GM23338 (cell line): Measurements from ENCODE around the gene XRCC5. TPM values are rescaled to one million over a fixed set of nuclear protein-coding genes. Genes with fewer than 3 reads are reported as not detected.

Source experiments
- ATAC-seq: fragments of 200-7000 bp; cut with Tn5 transposase; 3 replicates; pipeline ENCODE4 v1.9.1; 2020
- DNase-seq: peaks from one replicate; pipeline ENCODE4 v3.0.0-alpha.2; 2015; ENCODE audit warnings: low spot score
- H2AFZ ChIP-seq: fragments of 200-600 bp; sonication (generic); 2 replicates; pipeline ENCODE4 v1.8.0; 2016; ENCODE audit warnings: antibody characterized with exemption, mild to moderate bottlenecking, moderate library complexity
- H3F3A ChIP-seq: fragments of 200-600 bp; sonication (generic); replicated peaks from 2 replicates; pipeline ENCODE4 v1.8.0; 2017; ENCODE audit warnings: antibody characterized with exemption, mixed run types, low read depth
- H3K27ac ChIP-seq: fragments of 200-600 bp; sonication (generic); 2 replicates; pipeline ENCODE4 v1.6.1; 2016; ENCODE audit warnings: low read depth
- H3K27me3 ChIP-seq: fragments of 200-600 bp; sonication (generic); 2 replicates; pipeline ENCODE4 v1.8.0; 2016; ENCODE audit warnings: mild to moderate bottlenecking, mixed run types, moderate library complexity; ENCODE audit not compliant: insufficient read depth
- H3K36me3 ChIP-seq: fragments of 200-600 bp; sonication (generic); 2 replicates; pipeline ENCODE4 v1.8.0; 2016; ENCODE audit warnings: mild to moderate bottlenecking; ENCODE audit not compliant: insufficient read depth
- H3K4me1 ChIP-seq: fragments of 200-600 bp; sonication (generic); 2 replicates; pipeline ENCODE4 v1.8.0; 2016; ENCODE audit warnings: mild to moderate bottlenecking, moderate library complexity; ENCODE audit not compliant: insufficient read depth
- H3K4me2 ChIP-seq: fragments of 200-600 bp; sonication (generic); 2 replicates; pipeline ENCODE4 v1.7.1; 2017; ENCODE audit warnings: mixed run types
- H3K4me3 ChIP-seq: fragments of 200-600 bp; sonication (generic); 2 replicates; pipeline ENCODE4 v1.6.1; 2016; ENCODE audit warnings: mixed run types
- H3K79me2 ChIP-seq: fragments of 200-600 bp; sonication (generic); replicated peaks from 2 replicates; pipeline ENCODE4 v1.8.0; 2017; ENCODE audit warnings: mild to moderate bottlenecking; ENCODE audit not compliant: insufficient read depth
- H3K9me2 ChIP-seq: fragments of 200-600 bp; sonication (generic); 2 replicates; pipeline ENCODE4 v1.8.0; 2017; ENCODE audit not compliant: insufficient read depth
- H4K20me1 ChIP-seq: fragments of 200-600 bp; sonication (generic); replicated peaks from 2 replicates; pipeline ENCODE4 v1.8.0; 2017; ENCODE audit warnings: mild to moderate bottlenecking; ENCODE audit not compliant: insufficient read depth
- H3K27ac Mint-ChIP-seq: 2 replicates; pipeline ENCODE4 v1.8.0; 2020; ENCODE audit warnings: inconsistent platforms, mild to moderate bottlenecking, moderate library complexity, mixed read lengths
- H3K27me3 Mint-ChIP-seq: 3 replicates; pipeline ENCODE4 v1.8.0; 2022; ENCODE audit warnings: low read depth, mild to moderate bottlenecking, moderate library complexity, mixed read lengths, inconsistent platforms; ENCODE audit not compliant: insufficient read depth, poor library complexity
- H3K36me3 Mint-ChIP-seq: 3 replicates; pipeline ENCODE4 v1.8.0; 2021; ENCODE audit warnings: low read depth, mild to moderate bottlenecking, inconsistent platforms, moderate library complexity, mixed read lengths
- H3K4me1 Mint-ChIP-seq: 3 replicates; pipeline ENCODE4 v1.8.0; 2020; ENCODE audit warnings: mild to moderate bottlenecking, inconsistent platforms, mixed read lengths
- H3K4me3 Mint-ChIP-seq: 3 replicates; pipeline ENCODE4 v1.8.0; 2021; ENCODE audit warnings: moderate library complexity, mild to moderate bottlenecking, inconsistent platforms, mixed read lengths
- H3K9me3 Mint-ChIP-seq: 3 replicates; pipeline ENCODE4 v1.8.0; 2020; ENCODE audit warnings: moderate library complexity, mild to moderate bottlenecking, inconsistent platforms, mixed read lengths
- polyA plus RNA-seq: library from polyadenylated mRNA; unstranded; fragments of >200 nt; fragmentation: Nextera tagmentation; extraction: Ambion mirVana; gene quantifications from 2 replicates; pipeline ENCODE4 v1.2.1, GENCODE V29; 2016
- total RNA-seq: library from RNA; depleted of rRNA; stranded (reverse); fragments of >200 nt; shearing (Covaris generic); gene quantifications from 2 replicates; pipeline ENCODE4 v1.2.3, GENCODE V29; 2014; rRNA removed
- TF ChIP-seq, protein P1 (sequence below): fragments of 250-450 bp; sonication (Bioruptor Pico); IDR thresholded peaks from 2 replicates; pipeline ENCODE4 v1.5.0; 2020; ENCODE audit warnings: mild to moderate bottlenecking, moderate library complexity
- TF ChIP-seq, protein P2 (sequence below), 2 experiments: fragments of 200-600 bp in 1 of 2; sonication (generic) in 1 of 2; conservative IDR thresholded peaks; 2 replicates each; pipeline versions ENCODE4 v1.5.1 to v1.6.1; 2016 to 2017; ENCODE audit warnings: antibody characterized with exemption in 2 of 2, low read depth in 2 of 2, mild to moderate bottlenecking in 2 of 2, moderate library complexity in 1 of 2

The XRCC5 gene
- total and polyA plus RNA-seq, 2 experiments from 2014 or later, result 499 to 524 TPM

DNA sequence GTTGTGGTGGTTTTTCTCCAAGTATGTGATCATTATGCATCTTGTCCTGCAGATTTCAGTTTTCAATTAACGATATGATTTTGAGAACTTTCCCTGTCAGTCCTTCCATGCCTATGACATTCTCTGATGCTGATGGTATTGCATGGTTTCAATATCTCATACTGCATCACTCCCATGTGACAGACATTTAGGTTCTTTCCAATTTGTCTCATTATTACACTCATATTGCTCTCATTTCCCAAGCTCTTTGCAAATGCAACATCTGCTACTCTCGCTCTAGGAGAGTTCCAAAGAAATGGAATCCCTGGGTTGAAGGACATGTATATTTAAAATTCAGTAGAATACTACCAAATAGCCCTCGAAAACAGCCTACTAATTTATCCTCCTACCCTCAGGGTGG, 137.6 kb downstream of the XRCC5 start:
- Histone ChIP-seq H2AFZ (no peak overlapping the region), H3K4me1 (peaks cover 12% of the 10 kb centered on the region), H3K9me2 (no peaks in the 10 kb centered on the region), H3F3A (no peaks in the 10 kb centered on the region), H3K27me3 (no peaks in the 10 kb centered on the region), H3K36me3 (no peaks in the 10 kb centered on the region), H3K4me2 (no peak overlapping the region), H3K27ac (no peak overlapping the region), H3K79me2 (no peaks in the 10 kb centered on the region), H3K4me3 (no peak overlapping the region), H4K20me1 (no peaks in the 10 kb centered on the region)
- H3K27me3 Mint-ChIP-seq, result peaks cover 4% of the 10 kb centered on the region
- no peak overlapping the region for H3K27ac Mint-ChIP-seq
- H3K4me1 Mint-ChIP-seq, result peaks cover 16% of the 10 kb centered on the region
- H3K9me3 Mint-ChIP-seq, result no peaks in the 10 kb centered on the region
- DNase-seq, result no peak
- no peak overlapping the region for H3K4me3 Mint-ChIP-seq
- no peaks in the 10 kb centered on the region for H3K36me3 Mint-ChIP-seq
- TF ChIP-seq, protein P1, sequence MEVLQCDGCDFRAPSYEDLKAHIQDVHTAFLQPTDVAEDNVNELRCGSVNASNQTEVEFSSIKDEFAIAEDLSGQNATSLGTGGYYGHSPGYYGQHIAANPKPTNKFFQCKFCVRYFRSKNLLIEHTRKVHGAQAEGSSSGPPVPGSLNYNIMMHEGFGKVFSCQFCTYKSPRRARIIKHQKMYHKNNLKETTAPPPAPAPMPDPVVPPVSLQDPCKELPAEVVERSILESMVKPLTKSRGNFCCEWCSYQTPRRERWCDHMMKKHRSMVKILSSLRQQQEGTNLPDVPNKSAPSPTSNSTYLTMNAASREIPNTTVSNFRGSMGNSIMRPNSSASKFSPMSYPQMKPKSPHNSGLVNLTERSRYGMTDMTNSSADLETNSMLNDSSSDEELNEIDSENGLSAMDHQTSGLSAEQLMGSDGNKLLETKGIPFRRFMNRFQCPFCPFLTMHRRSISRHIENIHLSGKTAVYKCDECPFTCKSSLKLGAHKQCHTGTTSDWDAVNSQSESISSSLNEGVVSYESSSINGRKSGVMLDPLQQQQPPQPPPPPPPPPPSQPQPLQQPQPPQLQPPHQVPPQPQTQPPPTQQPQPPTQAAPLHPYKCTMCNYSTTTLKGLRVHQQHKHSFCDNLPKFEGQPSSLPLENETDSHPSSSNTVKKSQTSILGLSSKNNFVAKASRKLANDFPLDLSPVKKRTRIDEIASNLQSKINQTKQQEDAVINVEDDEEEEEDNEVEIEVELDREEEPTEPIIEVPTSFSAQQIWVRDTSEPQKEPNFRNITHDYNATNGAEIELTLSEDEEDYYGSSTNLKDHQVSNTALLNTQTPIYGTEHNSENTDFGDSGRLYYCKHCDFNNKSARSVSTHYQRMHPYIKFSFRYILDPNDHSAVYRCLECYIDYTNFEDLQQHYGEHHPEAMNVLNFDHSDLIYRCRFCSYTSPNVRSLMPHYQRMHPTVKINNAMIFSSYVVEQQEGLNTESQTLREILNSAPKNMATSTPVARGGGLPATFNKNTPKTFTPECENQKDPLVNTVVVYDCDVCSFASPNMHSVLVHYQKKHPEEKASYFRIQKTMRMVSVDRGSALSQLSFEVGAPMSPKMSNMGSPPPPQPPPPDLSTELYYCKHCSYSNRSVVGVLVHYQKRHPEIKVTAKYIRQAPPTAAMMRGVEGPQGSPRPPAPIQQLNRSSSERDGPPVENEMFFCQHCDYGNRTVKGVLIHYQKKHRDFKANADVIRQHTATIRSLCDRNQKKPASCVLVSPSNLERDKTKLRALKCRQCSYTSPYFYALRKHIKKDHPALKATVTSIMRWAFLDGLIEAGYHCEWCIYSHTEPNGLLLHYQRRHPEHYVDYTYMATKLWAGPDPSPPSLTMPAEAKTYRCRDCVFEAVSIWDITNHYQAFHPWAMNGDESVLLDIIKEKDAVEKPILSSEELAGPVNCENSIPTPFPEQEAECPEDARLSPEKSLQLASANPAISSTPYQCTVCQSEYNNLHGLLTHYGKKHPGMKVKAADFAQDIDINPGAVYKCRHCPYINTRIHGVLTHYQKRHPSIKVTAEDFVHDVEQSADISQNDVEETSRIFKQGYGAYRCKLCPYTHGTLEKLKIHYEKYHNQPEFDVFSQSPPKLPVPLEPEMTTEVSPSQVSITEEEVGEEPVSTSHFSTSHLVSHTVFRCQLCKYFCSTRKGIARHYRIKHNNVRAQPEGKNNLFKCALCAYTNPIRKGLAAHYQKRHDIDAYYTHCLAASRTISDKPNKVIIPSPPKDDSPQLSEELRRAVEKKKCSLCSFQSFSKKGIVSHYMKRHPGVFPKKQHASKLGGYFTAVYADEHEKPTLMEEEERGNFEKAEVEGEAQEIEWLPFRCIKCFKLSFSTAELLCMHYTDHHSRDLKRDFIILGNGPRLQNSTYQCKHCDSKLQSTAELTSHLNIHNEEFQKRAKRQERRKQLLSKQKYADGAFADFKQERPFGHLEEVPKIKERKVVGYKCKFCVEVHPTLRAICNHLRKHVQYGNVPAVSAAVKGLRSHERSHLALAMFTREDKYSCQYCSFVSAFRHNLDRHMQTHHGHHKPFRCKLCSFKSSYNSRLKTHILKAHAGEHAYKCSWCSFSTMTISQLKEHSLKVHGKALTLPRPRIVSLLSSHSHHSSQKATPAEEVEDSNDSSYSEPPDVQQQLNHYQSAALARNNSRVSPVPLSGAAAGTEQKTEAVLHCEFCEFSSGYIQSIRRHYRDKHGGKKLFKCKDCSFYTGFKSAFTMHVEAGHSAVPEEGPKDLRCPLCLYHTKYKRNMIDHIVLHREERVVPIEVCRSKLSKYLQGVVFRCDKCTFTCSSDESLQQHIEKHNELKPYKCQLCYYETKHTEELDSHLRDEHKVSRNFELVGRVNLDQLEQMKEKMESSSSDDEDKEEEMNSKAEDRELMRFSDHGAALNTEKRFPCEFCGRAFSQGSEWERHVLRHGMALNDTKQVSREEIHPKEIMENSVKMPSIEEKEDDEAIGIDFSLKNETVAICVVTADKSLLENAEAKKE, result no peak
- TF ChIP-seq, protein P2, sequence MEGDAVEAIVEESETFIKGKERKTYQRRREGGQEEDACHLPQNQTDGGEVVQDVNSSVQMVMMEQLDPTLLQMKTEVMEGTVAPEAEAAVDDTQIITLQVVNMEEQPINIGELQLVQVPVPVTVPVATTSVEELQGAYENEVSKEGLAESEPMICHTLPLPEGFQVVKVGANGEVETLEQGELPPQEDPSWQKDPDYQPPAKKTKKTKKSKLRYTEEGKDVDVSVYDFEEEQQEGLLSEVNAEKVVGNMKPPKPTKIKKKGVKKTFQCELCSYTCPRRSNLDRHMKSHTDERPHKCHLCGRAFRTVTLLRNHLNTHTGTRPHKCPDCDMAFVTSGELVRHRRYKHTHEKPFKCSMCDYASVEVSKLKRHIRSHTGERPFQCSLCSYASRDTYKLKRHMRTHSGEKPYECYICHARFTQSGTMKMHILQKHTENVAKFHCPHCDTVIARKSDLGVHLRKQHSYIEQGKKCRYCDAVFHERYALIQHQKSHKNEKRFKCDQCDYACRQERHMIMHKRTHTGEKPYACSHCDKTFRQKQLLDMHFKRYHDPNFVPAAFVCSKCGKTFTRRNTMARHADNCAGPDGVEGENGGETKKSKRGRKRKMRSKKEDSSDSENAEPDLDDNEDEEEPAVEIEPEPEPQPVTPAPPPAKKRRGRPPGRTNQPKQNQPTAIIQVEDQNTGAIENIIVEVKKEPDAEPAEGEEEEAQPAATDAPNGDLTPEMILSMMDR (conservative IDR thresholded peaks at IDR 0.05; ENCODE audit: low read depth in 2 of 2), result no peak
- no peak for ATAC-seq

Other genes with a start within 250 kb of the XRCC5 start
- gene MREG, start 95.8 kb upstream of the XRCC5 start, total RNA-seq, result 25.3 and 25.8 TPM in 2 replicates
- gene MREG, start 95.8 kb upstream of the XRCC5 start, polyA plus RNA-seq, result 19.4 and 21.6 TPM in 2 replicates
- 15.5 and 18.7 TPM in 2 replicates for gene PECR, start 27.5 kb upstream of the XRCC5 start, total RNA-seq
- 12.1 and 12.7 TPM in 2 replicates for gene PECR, start 27.5 kb upstream of the XRCC5 start, polyA plus RNA-seq
- 3.9 and 8.0 TPM in 2 replicates for gene TMEM169, start 27.4 kb upstream of the XRCC5 start, total RNA-seq
- gene TMEM169, start 27.4 kb upstream of the XRCC5 start, polyA plus RNA-seq, result 1.4 and 1.7 TPM in 2 replicates